GM12873 (cell line): ENCODE data around the gene SLIT3.

Experiments used
- CTCF ChIP-seq: IDR thresholded peaks from 2 replicates; pipeline ENCODE4 v1.5.1; 2012; ENCODE audit warnings: low read depth, mild to moderate bottlenecking, moderate library complexity, low read length, control low read depth; ENCODE audit not compliant: insufficient read depth; ENCODE audit errors: missing control alignments

SLIT3 gene

DNA sequence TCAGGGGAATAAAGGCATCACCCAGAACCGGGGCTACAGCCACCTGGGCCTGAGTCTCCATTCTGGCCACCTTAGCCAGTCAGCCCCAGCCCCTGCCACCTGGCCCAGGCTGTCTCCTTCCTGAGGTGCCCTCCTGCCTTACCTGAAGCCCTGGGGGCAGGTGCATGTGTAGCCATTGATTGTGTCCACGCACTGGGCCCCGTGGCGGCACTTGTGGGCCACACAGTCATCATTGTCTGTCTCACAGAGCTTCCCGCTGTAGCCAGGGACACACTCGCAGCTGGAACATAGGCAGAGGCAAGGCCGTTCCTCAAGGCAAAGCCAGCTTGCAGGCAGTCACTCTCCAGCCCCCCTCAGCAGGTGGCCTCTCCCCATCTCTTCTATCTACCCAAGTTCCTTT, 614.1 kb downstream of the SLIT3 start:
- TF ChIP-seq CTCF, result no peak

DNA sequence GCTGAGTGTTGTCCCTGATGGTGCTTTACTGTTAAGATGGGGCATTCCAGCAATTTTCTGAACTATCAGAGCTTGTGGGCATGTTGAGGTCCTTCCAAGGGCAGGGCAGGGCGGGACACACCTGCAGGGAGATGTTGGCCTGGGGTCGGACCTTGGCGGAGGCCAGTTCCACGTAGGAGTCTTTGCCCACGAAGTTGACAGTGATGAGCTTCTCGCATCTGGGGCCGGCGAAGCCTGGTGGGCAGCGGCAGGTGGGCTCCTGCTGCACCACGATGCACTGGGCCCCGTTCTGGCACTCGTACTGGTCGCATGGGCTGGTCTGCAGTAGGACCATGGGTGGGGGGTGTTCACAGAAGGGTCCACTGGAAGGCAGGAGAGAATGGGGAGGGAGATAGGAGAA, 615.4 kb downstream of the SLIT3 start:
- TF ChIP-seq CTCF, result no peak

DNA sequence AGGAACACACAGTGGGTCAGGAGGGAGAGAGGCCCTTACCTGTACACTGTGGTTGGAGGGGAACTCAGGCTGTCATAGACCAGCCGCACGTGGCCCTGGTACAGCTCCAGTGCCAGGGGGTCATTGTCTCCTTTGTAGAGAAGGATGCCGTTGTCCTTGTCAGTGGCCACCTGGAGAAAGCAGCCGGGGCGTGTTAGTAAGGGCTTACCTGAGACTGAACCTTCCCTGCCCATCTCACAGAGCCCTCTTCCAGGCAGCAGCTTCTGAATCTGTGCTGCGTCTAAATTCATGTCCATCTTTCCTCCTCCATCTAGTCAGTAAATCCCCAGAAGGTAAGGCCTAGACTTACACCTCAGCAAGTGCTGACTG, 617.0 kb downstream of the SLIT3 start:
- TF ChIP-seq CTCF, result no peak

- no peak for TF ChIP-seq CTCF
Measured at GRCh38 chr5:168683247-168683926, 617.6 kb downstream of the SLIT3 start.

DNA sequence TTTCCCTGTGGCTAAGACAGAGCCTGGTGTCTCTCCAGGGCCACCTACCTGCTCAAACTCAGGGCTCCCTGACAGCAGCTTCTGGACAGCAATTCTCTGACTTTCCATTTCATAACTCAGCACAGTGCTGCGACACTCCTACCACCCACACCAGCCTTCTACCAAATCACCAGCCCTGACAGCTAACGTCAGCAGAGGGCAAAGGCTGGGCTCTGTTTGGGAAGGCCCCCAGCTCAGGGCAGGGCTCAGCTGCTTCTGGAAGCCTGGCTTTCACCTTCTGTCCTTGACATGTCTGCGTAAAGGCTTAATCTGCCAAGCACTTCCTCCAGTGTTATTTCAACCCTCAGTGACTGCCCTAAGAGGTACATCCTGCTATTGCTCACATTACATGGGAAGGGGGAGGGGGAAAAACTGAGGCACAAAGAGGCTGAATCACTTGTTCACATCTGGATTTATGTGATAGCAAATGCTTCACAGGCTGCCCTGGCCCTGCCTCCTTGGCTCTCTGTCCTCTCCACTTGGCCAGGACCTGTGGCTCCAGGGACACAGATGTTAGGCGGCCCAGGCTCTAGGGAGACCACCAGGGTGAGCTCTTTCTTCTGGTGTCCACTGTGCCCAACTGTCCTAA, 619.3 kb downstream of the SLIT3 start:
- no peak for TF ChIP-seq CTCF

DNA sequence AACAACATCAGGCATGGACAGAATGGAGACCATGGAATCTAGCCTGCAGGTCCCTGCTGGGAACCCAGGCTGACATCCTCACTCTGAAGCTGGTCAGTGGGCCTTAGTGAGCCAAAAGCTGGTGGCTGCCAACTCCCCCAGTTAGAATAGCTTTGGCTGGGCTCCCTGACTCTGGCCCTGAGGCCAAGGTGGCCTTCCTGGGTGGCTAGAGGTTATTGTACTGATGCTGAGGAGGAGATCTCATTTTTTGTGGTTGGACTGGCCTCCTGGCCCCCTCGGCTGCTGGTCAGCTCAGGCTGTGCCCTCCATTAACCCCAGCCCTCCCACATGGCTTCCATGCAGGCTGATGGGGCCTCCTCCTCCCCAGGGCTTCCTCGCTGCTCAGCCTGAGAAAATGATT, 620.5 kb downstream of the SLIT3 start:
- no peak for TF ChIP-seq CTCF

DNA sequence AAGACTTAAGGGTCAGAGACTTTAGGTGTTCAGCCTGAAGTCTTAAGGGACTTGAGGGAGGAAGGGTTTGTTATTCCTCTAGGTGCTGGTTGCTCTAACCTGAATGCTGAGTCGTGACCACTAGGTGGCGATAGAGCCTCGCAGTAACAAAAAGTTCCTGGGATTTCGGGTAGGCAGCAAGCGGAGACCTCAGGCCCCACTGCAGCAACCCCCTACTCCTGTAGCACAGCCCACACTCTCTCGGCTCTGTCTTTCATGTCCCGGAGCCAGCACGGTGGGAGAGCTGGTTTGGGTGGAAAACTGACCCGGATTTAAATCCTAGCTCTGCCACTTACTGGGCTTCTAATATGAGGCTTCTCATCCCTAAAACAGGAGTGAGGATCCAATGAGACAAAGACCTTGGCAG, 621.4 kb downstream of the SLIT3 start:
- TF ChIP-seq CTCF, result peak; percentile 92
